VCaP (cell line): ENCODE measurements around the gene CNTNAP1.

Experiments used
- H3K27ac ChIP-seq: fragments of 450-650 bp; 2 replicates; pipeline ENCODE4 v1.5.1; 2017
- TF ChIP-seq, protein P1 (sequence below): fragments of 450-650 bp; conservative IDR thresholded peaks from 2 replicates; pipeline ENCODE4 v1.5.1; 2017; ENCODE audit warnings: mild to moderate bottlenecking, moderate library complexity

CNTNAP1 gene

GRCh38 chr17:42694524-42694923 is 12.2 kb downstream of the CNTNAP1 start:
- TF ChIP-seq, protein P1, sequence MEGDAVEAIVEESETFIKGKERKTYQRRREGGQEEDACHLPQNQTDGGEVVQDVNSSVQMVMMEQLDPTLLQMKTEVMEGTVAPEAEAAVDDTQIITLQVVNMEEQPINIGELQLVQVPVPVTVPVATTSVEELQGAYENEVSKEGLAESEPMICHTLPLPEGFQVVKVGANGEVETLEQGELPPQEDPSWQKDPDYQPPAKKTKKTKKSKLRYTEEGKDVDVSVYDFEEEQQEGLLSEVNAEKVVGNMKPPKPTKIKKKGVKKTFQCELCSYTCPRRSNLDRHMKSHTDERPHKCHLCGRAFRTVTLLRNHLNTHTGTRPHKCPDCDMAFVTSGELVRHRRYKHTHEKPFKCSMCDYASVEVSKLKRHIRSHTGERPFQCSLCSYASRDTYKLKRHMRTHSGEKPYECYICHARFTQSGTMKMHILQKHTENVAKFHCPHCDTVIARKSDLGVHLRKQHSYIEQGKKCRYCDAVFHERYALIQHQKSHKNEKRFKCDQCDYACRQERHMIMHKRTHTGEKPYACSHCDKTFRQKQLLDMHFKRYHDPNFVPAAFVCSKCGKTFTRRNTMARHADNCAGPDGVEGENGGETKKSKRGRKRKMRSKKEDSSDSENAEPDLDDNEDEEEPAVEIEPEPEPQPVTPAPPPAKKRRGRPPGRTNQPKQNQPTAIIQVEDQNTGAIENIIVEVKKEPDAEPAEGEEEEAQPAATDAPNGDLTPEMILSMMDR = no peak
- no peak overlapping the region for H3K27ac ChIP-seq

GRCh38 chr17:42695500-42695899 is 13.2 kb downstream of the CNTNAP1 start:
- TF ChIP-seq, protein P1 = no peak
- no peak overlapping the region for H3K27ac ChIP-seq

DNA sequence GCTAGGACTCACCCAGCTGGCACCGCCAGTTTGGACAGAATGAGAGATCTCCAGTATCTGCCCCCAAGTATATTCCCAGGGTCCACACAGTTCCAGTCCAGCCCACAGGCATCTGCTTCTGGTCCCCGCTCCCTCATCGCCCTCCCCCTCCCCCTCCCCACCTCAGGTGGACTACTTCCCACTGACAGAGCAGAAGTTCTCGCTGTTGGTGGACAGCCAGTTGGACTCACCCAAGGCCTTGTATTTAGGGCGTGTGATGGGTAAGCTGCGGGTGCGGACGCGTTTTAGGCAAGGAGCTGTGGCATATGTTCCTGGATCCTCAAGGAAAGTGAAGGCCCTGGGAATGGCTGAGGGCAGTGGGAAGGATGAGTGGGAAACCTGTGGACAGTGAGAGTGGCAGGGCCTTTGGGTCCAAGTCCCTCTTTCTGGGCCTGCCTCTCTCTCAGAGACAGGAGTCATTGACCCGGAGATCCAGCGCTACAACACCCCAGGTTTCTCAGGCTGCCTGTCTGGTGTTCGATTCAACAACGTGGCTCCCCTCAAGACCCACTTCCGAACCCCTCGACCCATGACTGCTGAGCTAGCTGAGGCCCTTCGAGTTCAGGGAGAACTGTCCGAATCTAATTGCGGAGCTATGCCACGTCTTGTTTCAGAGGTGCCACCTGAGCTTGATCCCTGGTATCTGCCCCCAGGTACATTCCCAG is 14.9 kb downstream of the CNTNAP1 start:
- TF ChIP-seq, protein P1 = no peak
- H3K27ac ChIP-seq = no peak overlapping the region

DNA sequence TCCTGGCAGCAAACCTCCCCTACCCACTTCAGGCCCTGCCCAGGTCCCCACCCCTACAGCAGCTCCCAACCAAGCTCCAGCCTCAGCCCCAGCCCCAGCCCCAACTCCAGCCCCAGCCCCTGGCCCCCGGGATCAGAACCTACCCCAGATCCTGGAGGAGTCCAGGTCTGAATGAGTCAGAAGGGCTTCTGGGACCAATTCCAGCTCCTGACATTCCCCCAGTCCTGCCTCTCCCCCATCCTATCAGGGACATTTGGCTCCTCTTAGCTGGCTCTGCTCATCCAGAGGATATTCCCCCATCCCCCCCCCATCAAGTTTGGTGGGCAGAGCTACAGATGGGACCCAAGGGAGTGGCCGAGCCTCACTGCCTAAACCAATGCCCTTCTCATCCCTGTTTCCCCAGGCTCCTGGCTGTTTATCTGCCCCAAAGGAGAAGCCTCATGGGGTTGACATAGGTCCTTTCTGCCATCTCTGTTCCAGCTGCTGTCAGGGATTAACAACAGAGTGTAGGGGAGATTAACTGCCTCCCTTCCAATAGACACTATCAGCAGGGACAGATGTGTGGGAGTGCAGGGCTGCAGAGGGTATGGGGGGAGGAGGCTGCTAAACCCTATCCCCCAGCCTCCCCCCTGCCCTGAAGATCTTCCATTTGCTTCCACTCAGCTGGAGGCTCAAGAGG is 16.5 kb downstream of the CNTNAP1 start:
- H3K27ac ChIP-seq = no peak overlapping the region
- TF ChIP-seq, protein P1 = no peak

DNA sequence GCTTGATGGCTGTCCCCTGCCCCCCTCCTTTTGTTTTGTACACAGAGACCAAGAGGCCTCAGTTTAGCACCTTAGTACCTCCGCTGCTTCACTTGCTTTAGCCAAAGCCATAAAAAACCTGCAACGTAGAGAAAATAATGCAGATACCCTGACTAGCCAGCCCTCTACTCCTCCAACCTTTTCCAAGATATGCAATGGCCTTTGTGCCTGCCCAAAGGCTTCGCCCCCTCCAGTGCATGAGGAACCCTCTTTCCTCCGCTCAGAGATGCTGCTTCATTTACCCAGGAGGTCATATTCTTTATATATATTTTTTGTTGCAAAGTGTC is 17.0 kb downstream of the CNTNAP1 start:
- TF ChIP-seq, protein P1 = no peak
- no peak overlapping the region for H3K27ac ChIP-seq

DNA sequence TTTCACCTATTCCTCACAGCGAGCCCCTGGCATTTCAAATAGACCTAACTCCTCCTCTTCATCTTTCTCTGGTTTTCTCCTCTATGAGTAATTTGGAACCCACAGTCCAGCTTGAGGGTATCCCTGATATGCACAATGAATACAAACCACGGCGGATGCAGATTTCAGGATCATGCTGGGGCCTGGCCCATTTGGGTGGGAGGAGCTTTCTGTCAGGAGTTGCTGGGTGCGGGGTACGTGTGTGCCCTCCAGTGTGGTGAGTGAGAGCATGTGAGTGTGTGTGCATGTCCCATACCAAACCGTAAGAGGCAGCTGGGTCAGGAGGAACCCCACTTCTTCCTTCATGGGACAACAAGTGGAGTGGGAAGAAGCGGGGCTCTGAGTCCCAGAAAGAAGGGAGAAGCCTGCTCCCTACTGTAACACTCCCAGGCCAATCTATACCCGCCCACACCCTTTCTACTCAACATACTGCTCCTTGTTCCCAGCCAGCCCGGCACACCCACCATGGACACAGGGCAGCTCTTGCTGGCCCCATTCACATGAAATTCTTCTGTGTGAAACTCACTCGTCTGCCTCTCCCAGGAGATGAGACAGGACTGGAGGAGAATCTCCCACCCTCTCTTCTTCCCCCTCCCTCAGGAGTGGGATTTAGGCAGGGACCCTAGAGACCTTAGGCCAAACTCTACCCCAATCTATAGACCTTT is 18.4 kb downstream of the CNTNAP1 start:
- H3K27ac ChIP-seq = no peak overlapping the region
- TF ChIP-seq, protein P1 = no peak

DNA sequence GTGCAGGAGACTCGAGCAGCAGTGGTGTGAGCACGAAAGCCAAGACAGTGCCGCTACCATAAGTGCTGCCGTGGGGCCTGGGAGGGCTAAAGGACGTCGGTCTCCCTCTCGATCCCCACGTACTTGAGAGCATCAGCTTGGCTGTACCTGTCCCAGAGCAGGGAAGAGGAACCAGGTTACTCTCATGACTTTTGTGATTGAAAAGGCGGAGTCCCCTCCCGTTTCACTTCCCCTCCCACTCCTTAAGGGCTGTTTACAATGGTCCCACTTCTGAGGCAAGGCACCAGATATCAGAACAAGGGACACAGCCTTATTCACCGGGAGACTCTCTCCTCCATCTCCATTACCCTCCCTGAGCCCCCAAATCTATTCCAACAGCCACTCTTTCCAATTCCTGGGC is 20.1 kb downstream of the CNTNAP1 start:
- no peak overlapping the region for H3K27ac ChIP-seq
- TF ChIP-seq, protein P1 = no peak
